HG02763 (cell line): ENCODE results near the gene KSR2.

ENCODE experiments used
- ATAC-seq: cut with Tn5 transposase; IDR thresholded peaks from one replicate; pipeline ENCODE4 v1.9.1; 2021; ENCODE audit warnings: mild to moderate bottlenecking, moderate library complexity; ENCODE audit not compliant: unreplicated experiment

KSR2 gene

DNA sequence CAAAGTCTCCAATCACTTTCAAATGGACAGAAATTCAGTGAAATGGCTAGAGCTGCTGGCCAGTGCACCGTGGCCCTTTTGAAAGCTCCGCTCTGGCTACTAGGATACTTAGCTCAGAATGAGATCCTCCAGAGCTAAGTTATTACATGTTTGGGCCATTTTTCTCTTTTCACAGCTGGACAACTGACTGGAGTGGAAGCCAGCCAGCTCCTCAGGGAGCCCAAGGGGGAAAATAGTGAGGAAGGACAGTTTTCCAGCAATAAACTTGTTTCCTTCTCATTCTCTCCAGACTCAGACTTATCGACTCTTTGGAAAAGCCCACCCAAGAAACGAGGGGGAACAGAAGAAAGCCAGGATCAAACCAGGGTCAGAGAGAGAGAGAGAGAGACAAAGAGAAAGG lies 266.0 kb downstream of the KSR2 start:
- ATAC-seq = no peak

DNA sequence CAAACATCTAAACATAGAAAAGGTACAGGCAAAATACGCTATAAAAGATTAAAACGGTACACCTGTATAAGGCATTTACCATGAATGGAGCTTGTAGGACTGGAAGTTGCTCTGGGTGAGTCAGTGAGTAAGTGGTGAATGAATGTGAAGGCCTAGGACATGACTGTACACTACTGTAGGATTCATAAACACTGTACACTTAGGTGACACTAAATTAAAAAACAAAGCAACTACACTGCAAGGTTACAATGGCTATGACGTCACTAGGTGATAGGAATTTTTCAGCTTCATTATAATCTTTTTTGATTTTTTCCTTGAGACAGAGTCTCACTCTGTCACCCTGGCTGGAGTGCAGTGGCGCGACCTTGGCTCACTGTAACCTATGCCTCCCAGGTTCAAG lies 269.2 kb downstream of the KSR2 start:
- no peak for ATAC-seq

DNA sequence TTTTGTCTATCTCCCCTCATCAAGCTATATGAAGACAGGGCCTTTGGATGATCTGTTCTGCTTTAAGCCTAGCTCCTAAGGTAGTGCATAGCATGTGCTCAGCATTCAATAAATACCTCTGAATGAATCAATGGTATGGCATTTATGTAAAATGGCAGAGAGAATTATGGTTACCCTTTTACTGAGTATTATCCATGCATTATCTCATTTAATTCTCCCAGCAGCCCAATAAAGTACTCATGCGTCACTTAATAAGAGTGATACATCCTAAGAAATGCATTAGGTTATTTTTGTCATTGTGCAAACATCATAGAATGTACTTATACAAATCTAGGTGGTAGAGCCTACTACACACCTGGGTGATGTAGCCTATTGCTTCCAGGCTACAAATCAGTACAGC lies 269.7 kb downstream of the KSR2 start:
- no peak for ATAC-seq

DNA sequence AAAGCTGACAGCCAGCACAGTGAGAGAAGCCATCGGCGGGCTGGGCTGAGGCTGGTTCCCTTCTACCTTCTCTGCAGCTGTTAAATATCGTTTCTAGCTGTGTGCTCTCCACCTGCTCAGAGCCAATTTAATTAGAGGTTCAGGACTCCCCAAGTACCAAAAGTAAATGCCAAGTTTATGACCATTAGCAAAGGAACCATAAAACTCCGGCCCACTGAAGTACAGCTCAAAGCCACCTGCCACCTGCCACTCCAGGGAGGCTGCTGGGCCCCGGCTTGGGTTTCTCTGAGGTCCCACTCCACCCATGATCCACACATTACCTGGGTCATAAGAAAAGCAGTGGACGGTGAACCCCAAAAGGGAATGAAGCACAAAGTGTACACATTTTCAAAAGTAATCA lies 272.8 kb downstream of the KSR2 start:
- ATAC-seq = no peak

DNA sequence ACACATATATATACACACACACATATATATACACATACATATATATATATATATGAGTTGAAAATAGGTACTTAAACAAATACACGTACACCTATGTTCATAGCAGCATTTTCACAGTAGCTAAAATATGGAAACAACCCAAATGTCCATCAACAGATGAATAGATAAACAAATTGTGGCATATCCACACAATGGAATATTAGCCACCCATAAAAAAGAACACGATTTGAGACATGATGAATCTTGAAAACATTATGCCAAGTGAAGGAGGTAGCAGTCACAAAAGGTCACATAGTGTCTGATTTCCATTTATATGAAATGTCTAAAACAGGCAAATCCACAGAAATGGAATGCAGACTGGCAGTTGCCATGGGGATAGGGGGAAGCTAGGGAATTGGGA lies 276.3 kb downstream of the KSR2 start:
- no peak for ATAC-seq

DNA sequence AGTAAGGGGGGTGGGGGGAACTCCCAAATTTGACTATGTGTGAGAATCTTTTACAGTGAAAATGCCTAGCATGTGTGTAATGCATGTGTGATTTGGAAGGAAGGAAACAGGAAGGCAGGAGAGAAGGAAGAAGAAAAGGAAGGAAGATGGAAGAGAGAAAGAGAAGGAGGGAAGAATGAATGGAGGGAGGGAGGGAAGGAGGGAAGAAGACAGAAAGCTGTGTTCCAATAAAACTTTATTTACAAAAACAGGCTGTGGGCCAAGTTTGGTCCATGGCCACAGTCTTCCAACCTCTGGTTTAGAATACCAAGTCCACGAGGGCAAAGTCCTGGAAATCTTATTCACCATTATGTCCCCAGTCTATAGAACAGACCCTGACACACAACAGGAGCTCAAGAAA lies 278.9 kb downstream of the KSR2 start:
- no peak for ATAC-seq

DNA sequence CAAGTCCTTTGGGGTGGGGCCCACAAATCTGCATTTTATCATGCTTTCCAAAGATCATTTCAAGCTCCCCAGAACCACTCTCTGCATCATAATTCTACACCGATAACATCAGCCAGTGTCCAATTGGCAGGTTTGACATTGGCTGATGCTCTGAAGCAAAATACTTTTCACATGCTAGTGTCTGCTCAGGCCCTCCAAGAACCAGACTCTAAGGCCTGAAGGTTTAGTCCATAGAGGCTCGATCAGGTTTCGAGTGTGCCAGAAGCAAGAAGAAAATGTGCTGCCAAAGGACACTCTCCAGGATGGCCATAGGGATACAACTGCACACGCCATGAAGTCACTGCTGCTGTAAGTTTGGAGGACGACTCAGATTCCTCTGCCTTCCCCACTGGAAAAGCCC lies 280.3 kb downstream of the KSR2 start:
- no peak for ATAC-seq

DNA sequence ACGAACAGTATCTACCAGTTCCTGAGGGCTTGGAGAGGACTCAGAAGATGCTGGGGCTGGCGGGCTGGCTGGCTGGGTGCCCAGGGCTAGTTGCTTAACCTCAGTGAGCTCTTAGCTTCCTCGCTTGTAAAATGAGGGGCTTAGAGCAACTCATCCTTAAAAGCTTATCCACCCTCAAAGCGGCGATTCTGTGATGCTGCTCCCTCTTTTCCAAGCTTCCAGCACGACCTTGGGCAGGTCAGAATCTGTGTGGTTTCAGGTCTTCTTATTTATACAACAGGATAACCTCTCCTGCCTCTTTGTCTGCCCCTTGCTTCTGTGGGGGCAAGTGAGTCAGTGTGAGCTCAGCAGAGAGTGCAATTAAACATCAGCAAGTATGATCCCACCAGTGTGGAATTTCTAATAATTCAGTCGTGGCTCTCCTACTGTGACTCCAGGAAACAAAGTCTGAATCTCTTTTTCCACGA lies 281.8 kb downstream of the KSR2 start:
- no peak for ATAC-seq

DNA sequence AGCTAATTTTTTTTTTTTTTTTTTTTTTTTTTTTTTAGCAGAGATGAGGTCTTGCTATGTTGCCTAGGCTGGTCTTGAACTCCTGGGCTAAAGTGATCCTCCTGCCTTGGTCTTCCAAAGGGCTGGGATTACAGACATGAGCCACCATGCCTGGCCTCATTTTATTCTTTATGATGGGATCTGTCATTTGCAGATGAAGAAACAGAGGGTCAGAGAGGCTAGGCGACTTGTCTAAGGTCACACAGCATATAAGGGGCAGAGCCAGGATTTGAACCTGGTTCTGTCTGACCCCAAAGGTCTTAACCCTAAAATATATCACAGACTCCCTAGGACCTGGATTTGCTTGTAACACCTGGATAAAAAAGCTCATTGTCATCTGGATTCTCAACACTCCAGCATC lies 282.6 kb downstream of the KSR2 start:
- no peak for ATAC-seq

DNA sequence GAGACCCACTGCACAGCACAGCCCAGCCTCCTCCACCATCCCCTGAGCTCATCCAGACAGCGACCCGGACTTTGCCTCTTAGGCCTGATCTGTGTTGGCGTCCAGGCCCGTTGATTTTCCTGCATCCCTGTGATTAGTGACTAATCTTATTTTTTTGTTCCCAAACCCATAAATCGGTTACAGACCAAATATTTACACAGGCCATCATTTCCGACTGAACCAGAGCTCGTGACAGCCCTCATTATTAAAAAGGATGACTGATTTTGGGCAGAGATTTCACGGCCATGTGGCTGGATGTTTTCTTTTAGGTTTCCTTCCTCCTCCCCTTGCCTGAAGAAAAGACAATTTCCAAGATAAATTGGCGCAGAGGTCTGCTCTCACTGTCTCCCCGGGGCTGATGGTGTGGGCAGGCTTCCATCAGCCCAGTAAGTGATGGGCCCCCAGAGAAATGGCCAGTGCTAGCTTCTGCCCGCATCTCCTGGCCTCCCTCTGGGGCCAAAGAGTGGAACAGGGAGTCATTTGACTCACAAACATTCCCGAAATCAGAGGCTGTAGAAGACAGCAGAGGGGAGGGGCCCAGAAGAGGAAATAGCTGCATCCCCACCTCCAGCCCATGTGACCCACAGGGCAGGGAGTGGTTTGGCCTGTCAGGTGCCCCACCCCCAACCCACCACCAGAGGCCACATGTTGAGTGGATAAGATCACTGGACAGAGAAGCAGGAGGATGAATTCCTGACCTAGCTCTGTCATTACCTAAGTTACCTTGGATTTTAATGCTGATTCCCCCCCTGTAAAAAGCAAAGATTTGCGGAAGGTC lies 283.5 kb downstream of the KSR2 start:
- ATAC-seq = no peak

DNA sequence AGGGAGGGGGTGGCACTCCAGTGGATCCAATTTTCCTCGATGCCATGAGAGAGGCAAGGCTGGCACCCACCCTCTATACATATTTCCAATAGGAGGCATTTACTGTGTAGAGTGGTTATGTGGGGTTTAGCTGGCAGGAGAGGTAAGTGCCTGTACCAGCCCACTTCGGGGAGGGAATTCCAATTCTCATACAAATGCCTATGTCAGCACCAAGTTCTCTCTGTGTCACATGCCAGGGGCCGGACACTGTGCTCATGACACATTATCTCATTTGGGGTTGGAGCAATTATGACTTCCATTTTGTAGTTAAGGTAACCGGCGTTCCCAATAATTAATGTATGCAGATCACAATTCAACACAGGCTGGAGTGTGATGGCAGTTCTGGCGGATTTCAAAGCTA lies 284.3 kb downstream of the KSR2 start:
- no peak for ATAC-seq

DNA sequence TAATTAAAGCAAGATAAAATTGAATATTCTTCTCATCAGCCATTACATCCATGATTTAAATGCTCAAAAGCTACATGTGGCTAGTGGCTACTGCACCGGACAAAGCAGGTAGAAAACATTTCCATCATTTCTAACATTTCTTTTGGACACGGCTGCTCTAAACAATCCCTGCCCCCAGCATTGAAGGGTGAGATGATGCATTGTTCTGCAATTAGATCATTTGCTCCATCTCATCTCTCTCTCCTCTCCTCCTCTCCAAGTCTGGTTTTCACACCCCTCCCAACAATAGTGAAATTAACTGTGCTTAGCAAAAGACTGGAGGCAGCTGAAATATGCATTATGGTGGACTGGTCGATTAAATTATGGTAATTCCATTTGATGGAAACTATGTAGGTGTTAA lies 288.5 kb downstream of the KSR2 start:
- ATAC-seq = no peak

DNA sequence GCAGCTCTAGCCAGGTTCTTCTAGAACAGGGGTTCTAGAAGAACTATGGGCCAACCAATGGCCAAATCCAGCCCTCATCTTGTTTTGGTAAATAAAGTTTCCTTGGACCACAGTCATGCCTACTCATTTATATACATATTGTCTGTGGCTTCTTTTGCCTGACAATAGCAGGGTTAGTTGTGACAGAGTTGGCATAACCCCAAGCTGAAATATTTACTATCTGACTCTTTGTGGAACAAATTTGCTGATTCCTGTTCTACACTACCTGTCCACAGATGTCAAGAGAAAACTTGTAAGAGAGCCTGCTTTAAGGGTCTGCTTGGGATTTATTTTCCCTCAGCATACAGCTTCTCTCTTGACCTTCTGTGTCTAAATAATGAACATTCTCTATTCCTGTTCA lies 289.0 kb downstream of the KSR2 start:
- no peak for ATAC-seq

DNA sequence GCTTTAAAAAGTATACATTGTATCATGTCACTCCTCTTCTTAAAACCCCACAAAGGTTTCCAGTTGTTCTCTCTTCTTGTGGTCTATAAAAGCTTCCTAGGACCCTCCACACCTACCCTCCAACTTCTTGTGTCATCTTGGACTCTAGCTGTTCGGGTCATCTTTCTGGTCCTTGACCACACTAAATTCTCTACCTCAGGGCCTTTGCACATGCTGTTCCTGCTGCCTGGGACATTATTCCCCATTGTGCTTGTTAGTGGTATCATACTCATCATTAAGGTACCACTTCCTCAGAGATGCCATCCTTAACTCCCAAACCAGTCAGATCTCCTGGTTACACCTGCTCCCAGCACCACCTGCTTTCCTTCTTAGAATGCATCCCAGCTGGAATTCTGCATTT lies 294.0 kb downstream of the KSR2 start:
- ATAC-seq = no peak

DNA sequence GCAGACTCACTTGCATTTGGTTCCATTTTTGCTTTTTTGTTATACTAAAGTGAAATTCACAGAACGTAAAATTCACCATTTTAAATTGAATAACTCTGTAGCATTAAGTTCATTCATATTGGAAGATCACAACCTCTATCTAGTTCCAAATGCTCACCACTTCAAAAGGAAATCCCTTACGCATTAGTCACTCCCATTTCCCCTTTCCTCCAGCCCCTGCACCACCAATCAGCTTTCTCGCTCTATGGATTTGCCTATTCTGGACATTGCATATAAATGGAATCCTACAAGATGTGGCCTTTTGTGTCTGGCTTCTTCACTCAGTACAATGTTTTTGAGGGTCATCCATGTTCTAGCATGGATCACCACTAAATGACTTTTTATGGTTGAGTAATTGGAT lies 294.5 kb downstream of the KSR2 start:
- ATAC-seq = no peak

DNA sequence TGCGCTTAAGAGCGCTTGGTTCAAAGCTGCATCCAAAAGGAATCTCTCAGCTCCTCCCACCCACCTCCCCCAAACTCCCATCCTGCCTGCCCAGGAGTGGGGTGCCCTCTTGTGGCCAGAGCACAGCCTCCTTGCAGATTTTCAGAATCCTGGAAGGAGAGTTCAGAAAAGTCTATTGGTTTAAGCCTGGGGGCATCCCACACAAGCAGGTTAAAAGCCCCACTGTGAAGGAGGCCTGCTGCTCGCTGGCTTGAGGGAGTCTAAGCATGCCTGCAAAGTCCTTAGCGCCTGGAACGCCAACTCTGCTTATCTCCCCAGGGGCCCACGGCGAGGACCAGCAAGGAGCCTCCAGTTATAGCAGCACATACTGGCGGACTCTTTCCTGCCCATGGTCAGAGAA lies 297.1 kb downstream of the KSR2 start:
- no peak for ATAC-seq

DNA sequence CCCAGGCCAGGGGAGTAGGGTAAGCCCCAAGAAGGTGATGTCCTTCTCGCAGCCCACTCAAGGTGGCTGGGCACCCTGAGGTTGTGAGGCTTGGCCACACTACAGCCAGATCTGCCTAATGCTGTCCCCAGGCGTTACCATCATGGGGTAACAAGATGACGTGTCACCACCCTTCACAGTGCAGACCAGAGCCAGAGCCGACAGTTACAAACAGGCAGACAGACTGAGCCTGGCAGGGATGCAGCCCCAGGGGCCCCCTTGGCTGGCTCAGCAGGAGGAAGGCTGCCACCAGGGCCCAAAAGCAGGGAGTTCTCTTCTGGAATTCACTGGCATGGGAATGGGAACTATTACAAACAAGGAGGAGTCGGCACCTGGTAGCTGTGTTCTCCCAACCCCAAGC lies 304.6 kb downstream of the KSR2 start:
- no peak for ATAC-seq

DNA sequence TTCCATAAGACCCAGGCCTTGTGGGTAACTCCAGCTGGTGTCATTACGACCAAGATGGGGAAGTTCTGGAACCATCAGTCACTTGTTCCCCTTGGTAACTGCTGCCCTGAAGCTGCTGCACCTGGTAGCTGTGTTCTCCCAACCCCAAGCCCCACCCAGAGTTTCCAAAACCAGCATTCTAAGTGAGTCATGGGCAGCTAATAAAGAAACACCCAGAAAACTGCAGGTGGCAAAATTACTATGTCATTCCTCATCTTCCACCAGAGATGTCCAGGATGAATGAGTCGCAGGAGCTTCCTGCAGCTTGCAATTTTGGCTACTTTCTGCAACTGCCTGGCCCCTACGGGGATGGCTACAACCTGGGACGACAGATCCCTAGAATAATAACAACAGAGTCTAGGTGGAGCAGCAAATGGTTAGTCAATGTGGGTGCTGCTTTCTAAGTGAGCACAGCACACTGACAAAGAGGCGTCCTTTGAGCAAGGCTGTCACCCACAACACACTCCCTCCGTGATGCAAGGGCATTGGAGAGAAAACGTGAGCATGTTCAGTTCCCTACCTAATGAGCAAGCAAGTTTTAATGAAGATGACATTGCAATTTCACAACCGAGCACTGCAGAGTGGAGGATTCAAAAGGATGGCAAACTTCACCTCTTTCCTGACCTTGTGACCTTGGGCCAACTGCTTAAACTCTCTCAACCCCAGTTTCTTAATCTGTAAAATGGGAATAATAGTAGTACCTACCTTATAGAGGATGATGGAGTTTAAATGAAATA lies 306.0 kb downstream of the KSR2 start:
- no peak for ATAC-seq

DNA sequence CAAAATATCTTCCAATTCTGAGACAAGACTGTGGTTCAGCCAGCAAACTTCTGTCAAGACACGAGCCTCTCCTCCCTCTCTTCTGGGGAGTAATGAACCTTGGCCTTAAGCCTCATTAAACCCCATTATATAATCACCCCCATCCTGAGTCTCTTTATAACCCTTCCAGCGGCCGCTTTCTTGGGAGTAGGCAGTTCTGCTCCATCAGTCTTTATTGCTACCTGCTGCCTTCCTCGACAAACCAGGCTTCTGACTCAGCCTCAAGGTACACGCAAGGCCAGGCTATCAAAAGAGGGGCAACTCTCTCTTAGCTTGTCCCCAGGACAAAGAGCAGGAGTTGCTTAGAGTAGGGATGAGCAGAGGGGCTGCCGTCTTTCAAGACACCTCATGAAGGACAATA lies 306.6 kb downstream of the KSR2 start:
- ATAC-seq = no peak

DNA sequence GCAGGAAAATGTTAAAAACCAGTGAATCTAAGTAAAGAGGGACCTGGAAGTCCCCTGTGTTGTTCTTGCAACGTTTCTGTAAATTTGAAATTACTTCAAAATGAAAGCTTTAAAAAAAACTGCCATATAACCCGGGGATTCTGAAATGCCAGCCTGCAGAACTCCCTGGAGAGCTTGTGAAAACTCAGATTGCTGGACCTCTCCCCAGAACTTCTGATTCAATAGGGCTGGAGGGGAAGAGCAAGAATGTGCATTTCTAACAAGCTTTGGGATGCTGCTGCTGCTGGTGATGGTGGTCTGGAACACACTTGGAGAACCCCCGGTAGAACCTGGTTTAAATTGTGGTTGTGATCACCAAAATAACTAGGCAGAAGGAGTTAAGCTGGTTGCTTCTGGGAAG lies 307.3 kb downstream of the KSR2 start:
- no peak for ATAC-seq

DNA sequence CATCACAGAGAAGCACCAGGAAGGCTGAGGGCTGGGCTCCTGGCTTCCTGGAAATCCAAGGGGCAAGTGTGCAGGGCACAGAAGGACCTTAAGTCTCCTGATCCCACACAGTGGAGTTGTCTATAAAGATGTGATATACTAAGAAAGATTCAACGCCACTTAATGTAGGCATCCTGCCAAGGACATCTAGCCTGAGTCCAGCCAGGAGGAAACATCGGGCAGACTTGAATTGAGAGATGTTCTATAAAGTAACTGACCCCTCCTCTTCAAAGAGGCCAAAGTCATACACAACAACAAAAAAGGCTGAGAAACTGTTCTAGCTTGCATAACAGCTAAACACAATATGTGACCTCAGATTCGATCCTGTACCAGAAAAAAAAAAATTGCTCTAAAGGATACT lies 307.9 kb downstream of the KSR2 start:
- ATAC-seq = no peak

DNA sequence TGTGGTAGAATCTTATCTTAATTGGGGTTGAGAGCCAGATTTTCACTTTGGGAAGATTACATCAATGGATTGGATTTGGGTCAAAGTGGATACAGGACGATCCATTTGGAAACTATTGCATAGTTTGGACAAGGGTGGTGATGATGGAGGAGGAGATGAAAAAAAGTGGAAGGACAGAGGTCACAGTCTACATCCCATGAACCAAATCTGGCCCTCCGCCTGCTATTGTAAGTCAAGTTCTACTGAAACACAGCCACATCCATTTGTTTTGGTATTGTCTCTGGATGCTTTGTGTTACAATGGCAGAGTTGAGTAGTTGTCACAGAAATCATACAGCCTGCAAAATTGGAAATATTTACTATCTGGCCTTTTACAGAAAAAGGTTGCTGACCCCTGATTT lies 310.6 kb downstream of the KSR2 start:
- ATAC-seq = no peak
